IPS DF 4.7 (cell line): ENCODE measurements around the gene PADI2.

ENCODE experiments used
- DNase-seq: peaks from one replicate; pipeline ENCODE4 v3.0.0-alpha.2; 2013; ENCODE audit warnings: low spot score; ENCODE audit errors: extremely low read depth

Gene PADI2

GRCh38 chr1:17023573-17023972 lies 95.7 kb downstream of the PADI2 start:
- DNase-seq, result no peak

GRCh38 chr1:17023102-17023501 lies 96.1 kb downstream of the PADI2 start:
- no peak for DNase-seq

- no peak for DNase-seq
Observed at GRCh38 chr1:17021896-17022295, 97.4 kb downstream of the PADI2 start.

GRCh38 chr1:17020502-17020901 lies 98.7 kb downstream of the PADI2 start:
- DNase-seq, result no peak

GRCh38 chr1:17018849-17019248 lies 100.4 kb downstream of the PADI2 start:
- no peak for DNase-seq

GRCh38 chr1:17017435-17017834 lies 101.8 kb downstream of the PADI2 start:
- DNase-seq, result no peak
